H1 (cell line): ENCODE measurements around the gene RALGAPA2. TPM values are rescaled to one million over a fixed set of nuclear protein-coding genes. Genes with fewer than 3 reads are reported as not detected.

Experiments used
- CTCF ChIA-PET: fragments of 300-600 bp; sonication (Branson Sonifier 250); formaldehyde crosslinking; loops from one replicate; lab custom pipeline; 2021; ENCODE audit not compliant: partially characterized antibody; lab: Charles Lee
- POLR2A ChIA-PET: fragments of 300-600 bp; sonication (Branson Sonifier 250); formaldehyde crosslinking; loops from one replicate; lab custom pipeline; 2021; ENCODE audit warnings: inconsistent platforms; ENCODE audit not compliant: partially characterized antibody; lab: Charles Lee
- DNase-seq, 2 experiments: peaks; one replicate each; pipeline versions ENCODE4 v3.0.0 to v3.0.0-alpha.2; 2010 to 2022; ENCODE audit warnings: low spot score in 2 of 2, low read depth in 1 of 2, mixed read lengths in 1 of 2
- FAIRE-seq: peaks from 2 replicates; lab custom pipeline; 2011; peaks lifted over from hg19 to GRCh38; lab: Jason Lieb, UNC
- H2AFZ ChIP-seq: 2 replicates; pipeline ENCODE4 v1.8.1; 2012; ENCODE audit warnings: low read length, inconsistent platforms
- H2AK5ac ChIP-seq: 2 replicates; pipeline ENCODE4 v1.6.1; 2013; ENCODE audit warnings: low read depth, low read length
- H2BK120ac ChIP-seq: replicated peaks from 2 replicates; pipeline ENCODE3; 2013; ENCODE audit warnings: low read depth, low read length, inconsistent platforms
- H2BK12ac ChIP-seq: 2 replicates; pipeline ENCODE4 v1.6.1; 2013; ENCODE audit warnings: low read depth, low read length
- H2BK15ac ChIP-seq: 2 replicates; pipeline ENCODE4 v1.6.1; 2013; ENCODE audit warnings: low read length
- H2BK20ac ChIP-seq: 2 replicates; pipeline ENCODE4 v1.6.1; 2013; ENCODE audit warnings: low read length
- H2BK5ac ChIP-seq: 2 replicates; pipeline ENCODE4 v1.6.1; 2013; ENCODE audit warnings: low read depth, low read length
- H3K14ac ChIP-seq: 2 replicates; pipeline ENCODE4 v1.6.1; 2013; ENCODE audit warnings: inconsistent platforms; ENCODE audit not compliant: insufficient read length
- H3K18ac ChIP-seq: 2 replicates; pipeline ENCODE4 v1.6.1; 2013; ENCODE audit warnings: low read length; ENCODE audit errors: extremely low read depth
- H3K23ac ChIP-seq: 2 replicates; pipeline ENCODE4 v1.6.1; 2013; ENCODE audit warnings: inconsistent platforms; ENCODE audit not compliant: insufficient read length
- H3K23me2 ChIP-seq: 2 replicates; pipeline ENCODE4 v1.6.1; 2013; ENCODE audit warnings: low read depth, low read length
- H3K27ac ChIP-seq: 2 replicates; pipeline ENCODE4 v1.6.1; 2011; ENCODE audit warnings: low read depth, low read length, inconsistent platforms
- H3K27me3 ChIP-seq, 4 experiments: replicated peaks in 1 of 4; 1 replicate in 1 of 4; 2 replicates in 3 of 4; pipeline versions ENCODE4 v1.6.1 to v1.8.1; 2011 to 2013; ENCODE audit warnings: low read length in 3 of 4, mild to moderate bottlenecking in 3 of 4, inconsistent platforms in 2 of 4, mixed read lengths in 2 of 4, moderate library complexity in 1 of 4; ENCODE audit not compliant: control insufficient read depth in 3 of 4, insufficient read depth in 3 of 4; ENCODE audit errors: extremely low read depth in 1 of 4
- H3K36me3 ChIP-seq, 4 experiments: 2 replicates each; pipeline versions ENCODE4 v1.6.1 to v1.8.1; 2011 to 2013; ENCODE audit warnings: mild to moderate bottlenecking in 4 of 4, low read length in 3 of 4, moderate library complexity in 2 of 4, control low read depth in 1 of 4, inconsistent platforms in 1 of 4; ENCODE audit not compliant: insufficient read depth in 4 of 4, control insufficient read depth in 2 of 4
- H3K4ac ChIP-seq: replicated peaks from 2 replicates; pipeline ENCODE3; 2013; ENCODE audit warnings: low read length, low read depth, mixed read lengths, inconsistent platforms; ENCODE audit not compliant: insufficient read length
- H3K4me1 ChIP-seq, 4 experiments: replicated peaks in 1 of 4; 1 replicate in 1 of 4; 2 replicates in 3 of 4; pipeline versions ENCODE4 v1.6.1 to v1.8.1; 2011 to 2013; ENCODE audit warnings: low read length in 3 of 4, inconsistent platforms in 2 of 4, mixed read lengths in 1 of 4; ENCODE audit not compliant: insufficient read depth in 4 of 4, control insufficient read depth in 3 of 4
- H3K4me2 ChIP-seq, 2 experiments: 2 replicates each; pipeline versions ENCODE4 v1.6.1 to v1.8.1; 2011 to 2013; ENCODE audit warnings: low read depth in 2 of 2, low read length in 2 of 2, control low read depth in 1 of 2, inconsistent platforms in 1 of 2, mild to moderate bottlenecking in 1 of 2; ENCODE audit not compliant: insufficient read depth in 1 of 2
- H3K4me3 ChIP-seq, 4 experiments: fragments of 200-600, 300-600 bp in 1 of 4; sonication (generic), shearing (Covaris generic), sonication (Bioruptor Twin) in 1 of 4; 2 replicates each; pipeline versions ENCODE4 v1.5.1 to v1.8.1; 2011 to 2016; ENCODE audit warnings: low read length in 4 of 4, low read depth in 3 of 4, control low read depth in 2 of 4, inconsistent platforms in 2 of 4, mild to moderate bottlenecking in 2 of 4, mixed read lengths in 1 of 4, moderate library complexity in 1 of 4; ENCODE audit not compliant: insufficient read depth in 2 of 4; ENCODE audit errors: extremely low read depth in 1 of 4
- H3K56ac ChIP-seq: replicated peaks from 2 replicates; pipeline ENCODE3; 2013; ENCODE audit warnings: low read depth, mild to moderate bottlenecking, mixed read lengths, low read length, inconsistent platforms; ENCODE audit not compliant: insufficient read length
- H3K79me1 ChIP-seq: 2 replicates; pipeline ENCODE4 v1.6.1; 2013; ENCODE audit warnings: low read depth, low read length, control low read depth
- H3K79me2 ChIP-seq, 2 experiments: 2 replicates each; pipeline versions ENCODE4 v1.6.1 to v1.8.1; 2012 to 2013; ENCODE audit warnings: low read length in 2 of 2, mild to moderate bottlenecking in 2 of 2, inconsistent platforms in 1 of 2; ENCODE audit not compliant: insufficient read depth in 2 of 2, control insufficient read depth in 1 of 2
- H3K9ac ChIP-seq, 4 experiments: replicated peaks in 1 of 4; 1 replicate in 1 of 4; 2 replicates in 3 of 4; pipeline versions ENCODE4 v1.6.1 to v1.8.1; 2011 to 2013; ENCODE audit warnings: low read depth in 3 of 4, low read length in 3 of 4, control low read depth in 2 of 4, mild to moderate bottlenecking in 2 of 4, moderate library complexity in 2 of 4, inconsistent platforms in 1 of 4; ENCODE audit errors: extremely low read depth in 1 of 4
- H3K9me3 ChIP-seq, 2 experiments: 2 replicates each; pipeline versions ENCODE4 v1.6.1 to v1.8.1; 2012 to 2013; ENCODE audit warnings: mild to moderate bottlenecking in 2 of 2, moderate library complexity in 2 of 2, control low read depth in 1 of 2, inconsistent platforms in 1 of 2, low read depth in 1 of 2, low read length in 1 of 2, mixed read lengths in 1 of 2; ENCODE audit not compliant: insufficient read depth in 2 of 2
- H4K20me1 ChIP-seq, 2 experiments: replicated peaks in 1 of 2; 2 replicates each; pipeline versions ENCODE3 to v1.8.1; 2011 to 2013; ENCODE audit warnings: inconsistent platforms in 2 of 2, low read length in 2 of 2, mild to moderate bottlenecking in 1 of 2; ENCODE audit not compliant: insufficient read depth in 2 of 2, control insufficient read depth in 1 of 2
- H4K5ac ChIP-seq: 2 replicates; pipeline ENCODE4 v1.6.1; 2013; ENCODE audit warnings: low read length, low read depth, mixed read lengths, inconsistent platforms; ENCODE audit not compliant: insufficient read length
- H4K8ac ChIP-seq: 2 replicates; pipeline ENCODE4 v1.8.0; 2013; ENCODE audit warnings: mild to moderate bottlenecking, moderate library complexity, low read length, inconsistent platforms; ENCODE audit not compliant: insufficient read depth; ENCODE audit errors: extremely low read depth
- H4K91ac ChIP-seq: replicated peaks from 2 replicates; pipeline ENCODE3; 2013; ENCODE audit warnings: low read length, mixed read lengths, inconsistent platforms; ENCODE audit not compliant: insufficient read length
- TBP ChIP-seq: IDR thresholded peaks from 2 replicates; pipeline ENCODE4 v1.6.1; 2011; ENCODE audit warnings: low read depth, low read length, improper control_type of control experiment
- WGBS, 2 experiments: shearing (Covaris generic) in 1 of 2; methylation state at CpG; one replicate each; pipeline versions ENCODE4 v1.1.6 to v1.1.7; 2013 to 2015; ENCODE audit warnings: low lambda C conversion rate in 2 of 2, mixed read lengths in 2 of 2, inconsistent platforms in 1 of 2, low coverage in 1 of 2, missing lambda C conversion rate in 1 of 2; ENCODE audit not compliant: insufficient replicate concordance in 2 of 2, insufficient coverage in 1 of 2, insufficient read length in 1 of 2; ENCODE audit errors: extremely low coverage in 1 of 2, missing lambda C conversion rate in 1 of 2; 5-methylcytosine and 5-hydroxymethylcytosine counted together
- polyA plus RNA-seq, 7 experiments: library from polyadenylated mRNA; depleted of rRNA in 3 of 7; stranded (reverse) in 5 of 7; unstranded in 2 of 7; fragments of >200 nt in 5 of 7; fragments of 200-250 nt in 2 of 7; gene quantifications; 1 replicate in 5 of 7; 2 replicates in 1 of 7; 4 replicates in 1 of 7; pipeline versions ENCODE4 v1.2.1 to v1.2.3, GENCODE V29; 2011 to 2013; ENCODE audit warnings: missing spikeins in 2 of 7, mixed read lengths in 2 of 7
- total RNA-seq: library from RNA; stranded (reverse); fragmentation: NEBNext Ultra II Directional; extraction: Animal tissue kit (Norgen Biotek cat#: 25700); gene quantifications from 2 replicates; pipeline ENCODE4 v1.2.1, GENCODE V29; 2021

Gene RALGAPA2
- total and polyA plus RNA-seq, 2 of the 8 experiments (the other 6 are each of a cell fraction or from before 2014, with no cell fraction given): 5.1 to 25.5 TPM

GRCh38 chr20:20630551-20630950 lies 81.9 kb downstream of the RALGAPA2 start:
- Histone ChIP-seq H3K27ac (no peak overlapping the region), H2BK15ac (no peak overlapping the region), H3K56ac (no peak overlapping the region), H2BK120ac (no peak overlapping the region), H4K8ac (no peak overlapping the region), H3K4me1 (no peaks in the 10 kb centered on the region), H2BK20ac (no peak overlapping the region), H3K23ac (no peak overlapping the region), H2AFZ (no peak overlapping the region), H3K36me3 (peaks cover 2 to 17% (median 9%) of the 10 kb centered on the region in 4 experiments; a peak in 7 of 8 replicates), H3K79me1 (no peaks in the 10 kb centered on the region), H3K14ac (no peak overlapping the region), H3K79me2 (no peaks in the 10 kb centered on the region), H3K4me3 (no peak overlapping the region), H2BK12ac (no peak overlapping the region), H2AK5ac (no peak overlapping the region), H3K23me2 (no peaks in the 10 kb centered on the region), H3K9ac (no peak overlapping the region), H3K27me3 (no peaks in the 10 kb centered on the region), H4K5ac (no peak overlapping the region), H4K91ac (no peak overlapping the region), H3K9me3 (no peaks in the 10 kb centered on the region), H3K4ac (no peak overlapping the region), H3K4me2 (no peak overlapping the region), H4K20me1 (peaks cover 0 to 1% of the 10 kb centered on the region in 2 experiments), H3K18ac (no peak overlapping the region), H2BK5ac (no peak overlapping the region)
- CTCF ChIA-PET: no interaction called here
- 92% methylated on average over 4 of the region's 4 CpGs; no CpG with 5 or more reads in 1 of the 2 experiments for WGBS, 2 experiments
- FAIRE-seq (no peak), DNase-seq (no peak)
- POLR2A ChIA-PET: no interaction called here
- no peak for TF ChIP-seq TBP
